Measurements from ENCODE around the gene WFS1. TPM values are rescaled to one million over a fixed set of nuclear protein-coding genes. Genes with fewer than 3 reads are reported as not detected.

WFS1 gene
- total RNA-seq, 2 experiments from 2014 or later = 1.3 to 1.7 TPM

DNA sequence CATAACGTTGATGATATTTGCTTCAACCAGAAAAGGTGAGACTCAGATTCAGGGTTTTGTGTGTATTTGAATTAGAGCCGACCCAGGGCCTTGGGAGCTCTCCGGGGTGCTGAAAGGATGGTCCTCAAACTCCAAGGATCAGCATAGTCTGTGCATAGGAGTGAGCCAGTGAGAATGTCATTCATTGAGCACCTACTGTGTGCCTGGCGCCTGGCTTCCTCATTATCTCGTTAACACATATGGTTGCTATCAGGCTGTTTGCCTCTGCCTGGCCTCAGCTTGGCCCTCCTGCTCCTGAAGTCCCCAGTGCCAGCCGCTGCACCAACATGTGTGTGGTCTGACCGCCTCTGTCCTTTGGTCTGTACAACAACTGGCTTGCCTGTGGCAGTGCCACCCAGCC lies 44.2 kb upstream of the WFS1 start:
- Histone ChIP-seq H3K36me3 (ENCODE audit: insufficient read depth, low read length) (no peaks in the 10 kb centered on the region), H3K27ac (ENCODE audit: low read depth in 1 of 2, low read length in 2 of 2) (no peak overlapping the region), H3K27me3 (ENCODE audit: control insufficient read depth in 1 of 2, insufficient read depth in 2 of 2, low read length in 2 of 2) (peaks cover 34 to 37% of the 10 kb centered on the region in 2 experiments), H3K4me1 (ENCODE audit: insufficient read depth, low read length) (no peaks in the 10 kb centered on the region), H3K4me3 (ENCODE audit: low read length) (no peak overlapping the region), H3K9me3 (ENCODE audit: control insufficient read depth in 1 of 2, insufficient read depth in 1 of 2, low read length in 2 of 2) (peaks cover 7 to 9% of the 10 kb centered on the region in 2 experiments)
- ChIA-PET POLR2A (no interaction called here), CTCF (no interaction called here)
- ATAC-seq (ENCODE audit: poor library complexity) (no peak), DNase-seq (peak in 3 of 14 experiments; percentile 5 to 26 (median 24))
- Mint-ChIP-seq H3K4me3 (no peak overlapping the region), H3K4me1 (ENCODE audit: low read depth) (peaks cover 5% of the 10 kb centered on the region), H3K27me3 (peaks cover 55% of the 10 kb centered on the region), H3K27ac (no peak overlapping the region), H3K9me3 (no peaks in the 10 kb centered on the region), H3K36me3 (ENCODE audit: low read depth) (no peaks in the 10 kb centered on the region)
- intact Hi-C loops (cut with DNase I, micrococcal nuclease) = no loop called here
- TF ChIP-seq, protein P1, sequence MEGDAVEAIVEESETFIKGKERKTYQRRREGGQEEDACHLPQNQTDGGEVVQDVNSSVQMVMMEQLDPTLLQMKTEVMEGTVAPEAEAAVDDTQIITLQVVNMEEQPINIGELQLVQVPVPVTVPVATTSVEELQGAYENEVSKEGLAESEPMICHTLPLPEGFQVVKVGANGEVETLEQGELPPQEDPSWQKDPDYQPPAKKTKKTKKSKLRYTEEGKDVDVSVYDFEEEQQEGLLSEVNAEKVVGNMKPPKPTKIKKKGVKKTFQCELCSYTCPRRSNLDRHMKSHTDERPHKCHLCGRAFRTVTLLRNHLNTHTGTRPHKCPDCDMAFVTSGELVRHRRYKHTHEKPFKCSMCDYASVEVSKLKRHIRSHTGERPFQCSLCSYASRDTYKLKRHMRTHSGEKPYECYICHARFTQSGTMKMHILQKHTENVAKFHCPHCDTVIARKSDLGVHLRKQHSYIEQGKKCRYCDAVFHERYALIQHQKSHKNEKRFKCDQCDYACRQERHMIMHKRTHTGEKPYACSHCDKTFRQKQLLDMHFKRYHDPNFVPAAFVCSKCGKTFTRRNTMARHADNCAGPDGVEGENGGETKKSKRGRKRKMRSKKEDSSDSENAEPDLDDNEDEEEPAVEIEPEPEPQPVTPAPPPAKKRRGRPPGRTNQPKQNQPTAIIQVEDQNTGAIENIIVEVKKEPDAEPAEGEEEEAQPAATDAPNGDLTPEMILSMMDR (IDR thresholded peaks at IDR 0.05) = no peak

DNA sequence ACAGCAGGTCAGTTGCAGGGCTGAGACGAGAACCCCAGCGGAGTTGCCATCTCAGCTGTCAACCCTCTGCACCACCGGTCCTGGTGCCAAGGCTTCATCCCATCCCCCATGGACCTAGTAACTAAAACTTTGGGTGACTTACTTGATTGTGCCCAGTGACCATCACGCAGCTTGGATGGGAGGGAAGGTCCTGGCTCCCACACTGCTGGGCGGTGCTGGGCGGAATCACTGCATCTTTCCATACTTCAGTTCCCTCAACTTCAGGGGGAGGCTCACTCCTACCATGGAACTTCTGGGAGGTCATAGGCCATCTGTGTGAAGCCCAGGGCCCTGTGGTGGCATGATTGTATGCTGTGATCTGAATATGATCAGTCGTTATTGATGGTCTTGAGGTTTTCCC lies 43.1 kb upstream of the WFS1 start:
- ChIA-PET CTCF (no interaction called here), POLR2A (no interaction called here)
- Histone ChIP-seq H3K36me3 (ENCODE audit: insufficient read depth, low read length) (no peaks in the 10 kb centered on the region), H3K27ac (ENCODE audit: low read depth in 1 of 2, low read length in 2 of 2) (no peak overlapping the region), H3K27me3 (ENCODE audit: control insufficient read depth in 1 of 2, insufficient read depth in 2 of 2, low read length in 2 of 2) (peaks cover 23 to 27% of the 10 kb centered on the region in 2 experiments), H3K9me3 (ENCODE audit: control insufficient read depth in 1 of 2, insufficient read depth in 1 of 2, low read length in 2 of 2) (peaks cover 7 to 9% of the 10 kb centered on the region in 2 experiments), H3K4me1 (ENCODE audit: insufficient read depth, low read length) (no peaks in the 10 kb centered on the region), H3K4me3 (ENCODE audit: low read length) (no peak overlapping the region)
- H3K27ac Mint-ChIP-seq = no peak overlapping the region
- no peaks in the 10 kb centered on the region for H3K36me3 Mint-ChIP-seq (ENCODE audit: low read depth)
- H3K4me3 Mint-ChIP-seq = no peak overlapping the region
- ATAC-seq (ENCODE audit: poor library complexity) (no peak), DNase-seq (no peak)
- TF ChIP-seq, protein P1 (IDR thresholded peaks at IDR 0.05) = no peak
- intact Hi-C loops (cut with DNase I, micrococcal nuclease) = no loop called here
- H3K4me1 Mint-ChIP-seq (ENCODE audit: low read depth) = peaks cover 1% of the 10 kb centered on the region
- no peaks in the 10 kb centered on the region for H3K9me3 Mint-ChIP-seq
- peaks cover 45% of the 10 kb centered on the region for H3K27me3 Mint-ChIP-seq

DNA sequence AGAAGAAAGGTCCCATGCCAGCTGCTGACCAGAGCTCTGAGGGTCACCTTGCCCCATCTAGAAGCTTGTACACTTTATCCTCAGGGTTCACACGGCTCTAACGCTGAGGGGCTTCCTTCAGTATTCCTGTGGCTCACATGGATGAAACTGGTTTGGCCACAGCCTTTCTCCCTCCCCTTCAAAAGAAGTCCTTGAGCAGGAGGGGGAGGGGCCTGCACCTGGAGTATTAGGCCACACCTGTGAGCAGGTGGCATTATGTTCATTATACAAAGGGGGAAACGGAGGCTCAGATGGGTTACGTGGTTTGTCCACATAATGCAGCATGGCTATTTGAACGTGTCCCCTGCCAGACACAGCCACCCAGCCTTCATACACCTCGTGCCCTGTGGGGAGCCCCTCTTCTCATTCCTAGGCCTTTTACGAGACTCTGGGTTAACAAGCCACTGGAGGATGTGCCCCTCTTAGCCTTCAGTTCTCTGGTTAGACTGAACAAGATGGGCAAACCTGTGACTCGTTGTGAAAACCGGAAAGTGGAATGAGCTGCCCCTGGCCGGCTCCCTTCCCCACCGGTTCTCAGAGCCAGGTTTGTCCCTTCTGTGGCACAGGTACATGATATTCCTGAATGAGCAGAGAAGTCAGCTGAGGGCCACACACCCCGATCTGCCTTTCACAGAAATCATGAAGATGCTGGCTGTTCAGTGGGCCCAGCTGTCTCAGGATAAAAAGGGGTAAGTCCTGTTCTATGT lies 42.1 kb upstream of the WFS1 start:
- ChIA-PET POLR2A (no interaction called here), CTCF (no interaction called here)
- no peaks in the 10 kb centered on the region for H3K4me1 Mint-ChIP-seq (ENCODE audit: low read depth)
- Histone ChIP-seq H3K27me3 (ENCODE audit: control insufficient read depth in 1 of 2, insufficient read depth in 2 of 2, low read length in 2 of 2) (peaks cover 19 to 20% of the 10 kb centered on the region in 2 experiments), H3K36me3 (ENCODE audit: insufficient read depth, low read length) (no peaks in the 10 kb centered on the region), H3K4me1 (ENCODE audit: insufficient read depth, low read length) (no peaks in the 10 kb centered on the region), H3K9me3 (ENCODE audit: control insufficient read depth in 1 of 2, insufficient read depth in 1 of 2, low read length in 2 of 2) (peaks cover 3 to 4% of the 10 kb centered on the region in 2 experiments), H3K4me3 (ENCODE audit: low read length) (no peak overlapping the region), H3K27ac (ENCODE audit: low read depth in 1 of 2, low read length in 2 of 2) (no peak overlapping the region)
- intact Hi-C loops (cut with DNase I, micrococcal nuclease) = no loop called here
- no peak overlapping the region for H3K27ac Mint-ChIP-seq
- no peaks in the 10 kb centered on the region for H3K9me3 Mint-ChIP-seq
- TF ChIP-seq, protein P1 (IDR thresholded peaks at IDR 0.05) = no peak
- H3K36me3 Mint-ChIP-seq (ENCODE audit: low read depth) = no peaks in the 10 kb centered on the region
- DNase-seq (no peak), ATAC-seq (ENCODE audit: poor library complexity) (no peak)
- H3K27me3 Mint-ChIP-seq = peaks cover 42% of the 10 kb centered on the region
- H3K4me3 Mint-ChIP-seq = no peak overlapping the region
